HFF-Myc (cell line): Measurements from ENCODE around the gene GLRX5.

Experiments used
- DNase-seq: peaks from one replicate; pipeline ENCODE4 v3.0.0-alpha.2; 2011; ENCODE audit warnings: low read depth; ENCODE audit errors: extremely low read depth
- H3K4me3 ChIP-seq: replicated peaks from 2 replicates; pipeline ENCODE4 v1.5.1; 2011; ENCODE audit warnings: low read depth, mild to moderate bottlenecking, control low read depth, low read length
- TF ChIP-seq, protein P1 (sequence below): IDR thresholded peaks from 2 replicates; pipeline ENCODE4 v1.5.1; 2012; ENCODE audit warnings: mild to moderate bottlenecking, low read depth, low read length, control low read depth; ENCODE audit errors: missing control alignments

Gene GLRX5

GRCh38 chr14:95516554-95517181, 18.2 kb upstream of the GLRX5 start, which contains the start of gene SYNE3:
Gene SYNE3, minus strand, starts transcription at chr14:95516650. Its CDS starts 40,829 bp downstream, at chr14:95475821.
- DNase-seq: no peak
- TF ChIP-seq, protein P1, sequence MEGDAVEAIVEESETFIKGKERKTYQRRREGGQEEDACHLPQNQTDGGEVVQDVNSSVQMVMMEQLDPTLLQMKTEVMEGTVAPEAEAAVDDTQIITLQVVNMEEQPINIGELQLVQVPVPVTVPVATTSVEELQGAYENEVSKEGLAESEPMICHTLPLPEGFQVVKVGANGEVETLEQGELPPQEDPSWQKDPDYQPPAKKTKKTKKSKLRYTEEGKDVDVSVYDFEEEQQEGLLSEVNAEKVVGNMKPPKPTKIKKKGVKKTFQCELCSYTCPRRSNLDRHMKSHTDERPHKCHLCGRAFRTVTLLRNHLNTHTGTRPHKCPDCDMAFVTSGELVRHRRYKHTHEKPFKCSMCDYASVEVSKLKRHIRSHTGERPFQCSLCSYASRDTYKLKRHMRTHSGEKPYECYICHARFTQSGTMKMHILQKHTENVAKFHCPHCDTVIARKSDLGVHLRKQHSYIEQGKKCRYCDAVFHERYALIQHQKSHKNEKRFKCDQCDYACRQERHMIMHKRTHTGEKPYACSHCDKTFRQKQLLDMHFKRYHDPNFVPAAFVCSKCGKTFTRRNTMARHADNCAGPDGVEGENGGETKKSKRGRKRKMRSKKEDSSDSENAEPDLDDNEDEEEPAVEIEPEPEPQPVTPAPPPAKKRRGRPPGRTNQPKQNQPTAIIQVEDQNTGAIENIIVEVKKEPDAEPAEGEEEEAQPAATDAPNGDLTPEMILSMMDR: no peak
- H3K4me3 ChIP-seq: peak within 1 kb of the TSS; percentile 53

GRCh38 chr14:95518045-95518751, 16.7 kb upstream of the GLRX5 start:
- TF ChIP-seq, protein P1: no peak
- H3K4me3 ChIP-seq: no peak overlapping the region
- DNase-seq: no peak

DNA sequence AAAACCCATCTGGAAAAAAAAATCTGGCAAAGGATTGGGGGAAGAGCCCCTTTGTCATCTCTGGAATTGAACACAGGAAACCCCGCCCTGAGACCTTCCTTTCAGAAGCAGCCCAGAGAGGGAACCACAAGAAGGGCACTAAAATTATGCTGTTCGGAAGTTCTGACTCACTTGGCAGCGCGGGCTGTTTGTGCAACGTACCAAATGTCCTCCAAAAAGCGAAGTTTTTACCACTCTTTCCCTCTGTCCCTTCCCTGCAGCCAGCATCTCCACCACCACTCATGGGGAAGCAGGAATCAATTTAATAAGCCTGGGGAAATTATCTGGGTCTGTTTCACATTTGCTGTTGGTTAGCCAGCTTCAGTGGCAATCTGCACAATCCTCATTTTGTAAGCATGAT, 15.2 kb upstream of the GLRX5 start:
- TF ChIP-seq, protein P1: no peak
- H3K4me3 ChIP-seq: no peak overlapping the region
- peak; percentile 80 for DNase-seq

- DNase-seq: no peak
- H3K4me3 ChIP-seq: no peak overlapping the region
- TF ChIP-seq, protein P1: no peak
Measured at GRCh38 chr14:95520346-95520745, 14.5 kb upstream of the GLRX5 start.

DNA sequence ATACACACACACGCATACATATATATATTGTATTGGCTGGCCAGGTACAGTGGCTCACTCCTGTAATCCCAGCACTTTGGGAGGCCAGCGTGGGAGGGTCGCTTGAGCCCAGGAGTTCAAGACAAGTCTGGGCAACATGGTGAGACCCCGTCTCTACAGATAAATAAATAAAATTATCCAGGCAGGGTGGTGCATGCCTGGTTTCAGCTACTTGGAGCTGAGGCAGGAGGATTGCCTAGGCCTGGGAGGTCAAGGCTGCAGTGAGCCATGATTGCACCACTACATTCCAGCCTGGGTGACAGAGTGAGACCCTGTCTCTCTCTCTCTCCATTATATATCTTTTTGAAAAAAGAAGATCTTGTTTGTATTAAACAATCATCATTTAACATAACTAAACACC, 13.8 kb upstream of the GLRX5 start:
- H3K4me3 ChIP-seq: no peak overlapping the region
- TF ChIP-seq, protein P1: no peak
- DNase-seq: no peak

GRCh38 chr14:95522116-95522515, 12.7 kb upstream of the GLRX5 start:
- no peak for DNase-seq
- TF ChIP-seq, protein P1: no peak
- no peak overlapping the region for H3K4me3 ChIP-seq

- TF ChIP-seq, protein P1: no peak
- DNase-seq: no peak
- H3K4me3 ChIP-seq: no peak overlapping the region
Measured at GRCh38 chr14:95522556-95522955, 12.3 kb upstream of the GLRX5 start.
